Tibial nerve (tissue), 4 donors: ENCODE measurements around the gene RPA3. TPM values are rescaled to one million over a fixed set of nuclear protein-coding genes. Genes with fewer than 3 reads are reported as not detected.
A peak's percentile ranks its signal among the peaks of the same experiment; 100 is the strongest.

Experiments used
- DNase-seq, 2 donors: peaks; one replicate each; pipeline ENCODE4 v3.0.0-alpha.2; 2019; ENCODE audit warnings: low spot score in 2 of 2
- H3K27ac ChIP-seq, 4 donors: fragments of 200-600 bp; sonication (generic) in 3 of 4; one replicate each; pipeline ENCODE4 v1.5.1; 2017 to 2019; ENCODE audit warnings: mild to moderate bottlenecking in 1 of 4
- H3K27me3 ChIP-seq, 2 donors: fragments of 200-600 bp; sonication (generic) in 1 of 2; one replicate each; pipeline versions ENCODE4 v1.5.1 to v1.6.0; 2017 to 2019
- H3K36me3 ChIP-seq, 3 donors: fragments of 200-600 bp; sonication (generic); one replicate each; pipeline ENCODE4 v1.5.1; 2018 to 2019
- H3K4me1 ChIP-seq, 4 donors: fragments of 200-600 bp; sonication (generic) in 3 of 4; one replicate each; pipeline ENCODE4 v1.5.1; 2017 to 2019
- H3K4me3 ChIP-seq, 4 donors: fragments of 200-600 bp; sonication (generic) in 3 of 4; one replicate each; pipeline ENCODE4 v1.5.1; 2017 to 2019; ENCODE audit warnings: mild to moderate bottlenecking in 1 of 4, moderate library complexity in 1 of 4
- H3K9me3 ChIP-seq, 4 donors: fragments of 200-600 bp; sonication (generic) in 3 of 4; one replicate each; pipeline ENCODE4 v1.5.1; 2017 to 2019
- CTCF ChIP-seq, 5 experiments: fragments of 200-600 bp in 3 of 5; fragments of 450-650 bp in 2 of 5; sonication (generic) in 3 of 5; IDR thresholded peaks; one replicate each; pipeline ENCODE4 v1.5.1; 2016 to 2019; ENCODE audit warnings: antibody characterized with exemption in 5 of 5, mild to moderate bottlenecking in 3 of 5, moderate library complexity in 2 of 5
- EP300 ChIP-seq, 2 donors: sonication (generic); formaldehyde crosslinking; IDR thresholded peaks; one replicate each; pipeline ENCODE4 v1.6.1; 2017; ENCODE audit warnings: antibody characterized with exemption in 2 of 2, mild to moderate bottlenecking in 1 of 2
- POLR2A ChIP-seq, 2 donors: fragments of 450-650 bp; IDR thresholded peaks; one replicate each; pipeline ENCODE4 v1.6.1; 2017; ENCODE audit warnings: antibody characterized with exemption in 2 of 2, mild to moderate bottlenecking in 2 of 2, moderate library complexity in 2 of 2
- WGBS, 2 donors: methylation state at CpG; one replicate each; pipeline ENCODE4 v1.1.5; 2018; 5-methylcytosine and 5-hydroxymethylcytosine counted together
- total RNA-seq, 4 donors: library from RNA; depleted of rRNA; stranded (reverse); fragments of >200 nt; gene quantifications; one replicate each; pipeline ENCODE4 v1.1.0, GENCODE V29; 2016

RPA3 gene
- total RNA-seq, 4 donors from 2014 or later = 14.4 to 21.9 (median 19.2) TPM

DNA sequence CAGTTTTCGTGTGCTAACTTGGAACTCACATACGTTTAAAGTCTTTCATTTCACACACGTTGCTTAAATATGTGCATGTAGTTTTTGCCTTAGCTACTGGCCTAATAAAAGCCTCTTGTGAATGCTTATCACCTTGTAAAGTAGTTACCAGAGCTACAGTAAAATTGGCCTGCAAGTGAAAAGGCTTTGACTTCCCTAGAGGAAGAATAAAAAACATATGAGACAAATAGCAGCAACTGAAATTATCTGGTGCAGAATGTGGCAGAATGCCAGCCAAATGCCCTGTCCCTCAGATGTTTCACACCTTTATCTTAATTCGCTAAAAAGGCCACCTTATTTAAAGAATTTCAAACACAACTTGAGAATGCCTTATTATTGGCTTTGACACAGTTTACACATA lies 28.1 kb upstream of the RPA3 start:
- no peaks in the 10 kb centered on the region for H3K9me3 ChIP-seq
- H3K4me3 ChIP-seq = no peak overlapping the region
- peaks cover 0 to 28% (median 0%) of the 10 kb centered on the region in 4 donors for H3K4me1 ChIP-seq
- no peak for DNase-seq
- no peak overlapping the region for H3K27ac ChIP-seq
- H3K27me3 ChIP-seq = no peaks in the 10 kb centered on the region
- TF ChIP-seq CTCF (IDR thresholded peaks at IDR 0.05) (no peak), POLR2A (IDR thresholded peaks at IDR 0.05) (no peak), EP300 (IDR thresholded peaks at IDR 0.05) (no peak)
- H3K36me3 ChIP-seq = no peaks in the 10 kb centered on the region
- WGBS, 2 donors = 49 to 61% methylated on average over 4 of the region's 4 CpGs

DNA sequence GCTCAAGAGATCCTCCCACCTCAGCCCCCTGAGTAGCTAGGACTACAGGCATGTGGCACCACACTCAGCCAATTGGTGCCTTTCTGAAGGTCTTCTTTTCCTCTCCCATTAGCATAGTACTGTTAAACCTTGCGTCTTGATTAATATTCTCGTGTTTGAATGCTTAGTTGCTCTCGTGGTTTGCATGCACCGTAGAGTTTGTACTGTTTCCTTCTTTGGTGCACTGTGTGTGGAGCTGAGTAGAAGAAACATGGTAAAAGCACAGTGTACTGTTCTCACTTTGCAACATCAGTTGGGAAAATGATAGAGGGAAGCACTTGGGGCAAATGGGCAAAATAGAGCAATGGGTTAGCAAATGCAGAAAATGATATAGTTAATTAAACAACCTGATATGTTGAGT lies 27.6 kb upstream of the RPA3 start:
- Histone ChIP-seq H3K4me1 (peaks cover 0 to 26% (median 0%) of the 10 kb centered on the region in 4 donors), H3K27me3 (no peaks in the 10 kb centered on the region), H3K9me3 (no peaks in the 10 kb centered on the region), H3K36me3 (no peaks in the 10 kb centered on the region), H3K4me3 (no peak overlapping the region), H3K27ac (no peak overlapping the region)
- no peak for DNase-seq
- TF ChIP-seq POLR2A (IDR thresholded peaks at IDR 0.05) = no peak
- TF ChIP-seq EP300 (IDR thresholded peaks at IDR 0.05) = no peak
- TF ChIP-seq CTCF (IDR thresholded peaks at IDR 0.05) = no peak
- 69 to 87% methylated on average over 4 of the region's 4 CpGs for WGBS, 2 donors

DNA sequence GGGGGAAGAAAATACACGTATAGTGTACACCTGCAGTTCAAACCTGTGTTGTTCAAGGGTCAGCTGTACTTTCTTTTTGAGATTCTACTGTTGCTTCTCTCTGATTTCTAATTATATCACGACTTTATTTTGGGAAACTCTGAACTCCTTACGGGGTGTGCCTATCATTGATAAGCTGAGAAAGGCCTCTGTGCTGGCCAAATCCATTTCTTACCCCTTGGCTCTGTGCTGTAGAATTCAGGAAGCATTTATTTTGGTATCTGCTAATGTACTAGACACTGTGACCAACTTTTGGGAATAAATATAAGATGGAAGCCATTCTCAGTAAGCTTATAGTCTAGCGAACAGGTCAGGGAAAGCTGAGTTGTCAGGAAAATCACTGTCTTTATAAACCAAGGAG lies 26.9 kb upstream of the RPA3 start:
- Histone ChIP-seq H3K36me3 (no peaks in the 10 kb centered on the region), H3K9me3 (no peaks in the 10 kb centered on the region), H3K4me3 (no peak overlapping the region), H3K27me3 (no peaks in the 10 kb centered on the region), H3K4me1 (peaks cover 0 to 26% (median 0%) of the 10 kb centered on the region in 4 donors), H3K27ac (no peak overlapping the region)
- TF ChIP-seq POLR2A (IDR thresholded peaks at IDR 0.05) = no peak
- TF ChIP-seq CTCF (IDR thresholded peaks at IDR 0.05) = no peak
- TF ChIP-seq EP300 (IDR thresholded peaks at IDR 0.05) = no peak
- no peak for DNase-seq
- 69 to 92% methylated on average over 4 of the region's 4 CpGs for WGBS, 2 donors

GRCh38 chr7:7742223-7742622 lies 23.8 kb upstream of the RPA3 start:
- TF ChIP-seq POLR2A (IDR thresholded peaks at IDR 0.05) (no peak), CTCF (IDR thresholded peaks at IDR 0.05) (no peak), EP300 (IDR thresholded peaks at IDR 0.05) (no peak)
- DNase-seq = no peak
- Histone ChIP-seq H3K27ac (peak overlapping the region in 1 of 4 donors; percentile 2), H3K4me1 (peaks cover 0 to 48% (median 9%) of the 10 kb centered on the region in 4 donors), H3K36me3 (no peaks in the 10 kb centered on the region), H3K9me3 (no peaks in the 10 kb centered on the region), H3K27me3 (no peaks in the 10 kb centered on the region), H3K4me3 (no peak overlapping the region)
- WGBS, 2 donors = 94% methylated on average over 12 of the region's 12 CpGs

DNA sequence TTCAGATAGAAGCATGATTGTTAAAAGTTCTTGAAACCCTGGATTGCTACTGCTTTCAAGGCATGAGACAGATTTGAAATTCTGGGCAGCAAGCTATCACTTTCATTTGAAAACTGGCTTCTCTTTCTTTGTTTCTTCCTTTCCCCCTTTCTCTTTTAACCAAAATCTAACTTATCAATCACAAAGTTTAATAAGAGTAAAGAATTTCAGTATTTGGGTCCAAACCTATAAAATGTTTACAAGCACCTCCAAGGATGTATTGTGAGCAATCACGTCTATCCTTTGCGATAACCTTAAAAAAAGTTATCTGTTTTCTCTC lies 21.6 kb upstream of the RPA3 start:
- no peaks in the 10 kb centered on the region for H3K36me3 ChIP-seq
- no peak for TF ChIP-seq POLR2A (IDR thresholded peaks at IDR 0.05)
- TF ChIP-seq EP300 (IDR thresholded peaks at IDR 0.05) = no peak
- TF ChIP-seq CTCF (IDR thresholded peaks at IDR 0.05) = no peak
- 55 to 56% methylated on average over 2 of the region's 2 CpGs for WGBS, 2 donors
- no peaks in the 10 kb centered on the region for H3K9me3 ChIP-seq
- H3K4me1 ChIP-seq = peaks cover 0 to 52% (median 9%) of the 10 kb centered on the region in 4 donors
- H3K27me3 ChIP-seq = no peaks in the 10 kb centered on the region
- H3K27ac ChIP-seq = peak overlapping the region; percentile 11 to 77 (median 35)
- no peak for DNase-seq
- H3K4me3 ChIP-seq = peak overlapping the region in 2 of 4 donors; percentile 4 to 13
